HG03280 (cell line): ENCODE results near the gene NEU4.
"Not testable (repeated sequence)": the region's sequence is repeated elsewhere in the genome, so short reads cannot be mapped to it uniquely, and the experiment has no call there.

Source experiments
- ATAC-seq: cut with Tn5 transposase; IDR thresholded peaks from one replicate; pipeline ENCODE4 v1.9.1; 2021; ENCODE audit warnings: mild to moderate bottlenecking, moderate library complexity; ENCODE audit not compliant: unreplicated experiment

The NEU4 gene

DNA sequence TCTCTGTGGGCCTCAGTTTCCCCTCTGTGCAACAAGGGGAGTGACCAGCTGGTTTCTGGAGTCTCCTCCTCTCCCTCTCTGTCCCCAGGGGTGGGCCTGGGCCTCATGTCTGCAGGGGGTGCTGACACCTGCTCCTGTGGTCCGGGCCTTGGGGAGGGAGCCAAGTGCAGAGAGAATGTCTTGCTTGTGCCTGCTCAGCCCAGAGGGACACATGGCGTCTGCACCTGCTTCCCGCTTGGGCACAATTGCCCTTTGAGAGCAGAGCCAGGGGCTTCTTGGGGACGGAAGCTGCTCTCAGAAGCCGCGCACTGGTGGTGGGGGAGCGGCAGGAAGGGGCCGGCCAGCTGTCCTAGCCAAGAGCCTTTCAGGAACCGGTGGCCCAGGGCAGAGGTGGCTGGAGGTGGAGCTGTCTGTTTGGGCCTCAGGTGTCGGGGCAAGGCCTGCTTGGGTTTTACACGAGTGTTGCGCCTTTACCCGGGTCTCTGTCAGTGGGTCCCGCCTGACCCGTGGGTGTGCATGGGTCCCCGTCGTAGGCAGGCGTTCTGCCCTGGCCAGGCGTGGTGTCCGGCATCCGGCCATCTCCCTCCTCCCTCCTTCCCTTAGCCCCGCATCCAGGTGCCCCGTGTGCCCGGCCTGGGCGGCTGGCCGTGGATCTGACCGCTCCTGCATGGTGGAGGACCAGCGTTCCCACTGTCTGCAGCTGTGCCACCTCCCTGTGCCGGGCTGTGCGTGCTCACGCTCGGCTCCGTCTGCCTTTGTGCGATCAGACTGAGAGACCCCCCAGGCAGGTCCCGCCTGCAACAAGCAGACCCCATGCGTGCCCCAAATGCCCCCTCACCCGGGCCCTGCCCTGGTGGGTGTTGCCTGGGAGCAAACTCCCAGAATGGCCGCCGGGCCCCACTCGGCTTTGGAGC lies 4.0 kb downstream of the NEU4 start:
- no peak for ATAC-seq

DNA sequence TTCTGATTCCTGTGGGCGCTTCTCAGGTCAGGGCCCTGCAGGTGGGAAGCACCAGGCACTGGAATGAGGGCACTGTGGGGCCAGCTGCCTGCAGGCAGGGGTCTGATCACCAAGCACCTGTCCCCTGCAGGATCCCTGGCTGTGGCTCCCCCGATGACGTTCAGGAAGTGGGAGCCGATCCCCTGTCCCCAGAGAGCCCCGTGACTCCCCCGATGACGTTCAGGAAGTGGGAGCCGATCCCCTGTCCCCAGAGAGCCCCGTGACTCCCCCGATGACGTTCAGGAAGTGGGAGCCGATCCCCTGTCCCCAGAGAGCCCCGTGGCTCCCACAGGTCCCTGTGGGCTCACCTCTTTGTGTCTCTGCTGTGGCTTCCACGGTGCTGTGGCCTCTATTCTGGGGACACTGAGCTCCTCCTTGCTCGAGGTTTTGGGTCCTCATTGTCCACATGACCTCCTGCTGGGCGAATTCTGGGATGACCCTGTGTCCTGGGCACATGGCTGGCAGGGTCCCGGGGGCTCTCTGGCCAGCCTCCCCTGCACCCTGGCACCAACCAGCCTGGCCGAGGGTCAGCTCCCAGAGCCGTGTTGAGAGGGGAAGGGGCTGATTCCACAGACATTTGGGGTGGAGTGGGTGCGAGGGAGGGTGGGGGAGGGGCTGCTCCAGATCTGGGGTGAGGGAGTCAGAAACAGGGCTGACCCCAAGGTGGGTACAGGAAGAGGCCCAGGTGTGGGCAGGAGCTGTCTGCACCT lies 4.8 kb downstream of the NEU4 start:
- ATAC-seq: no peak

- ATAC-seq: no peak
Observed at GRCh38 chr2:241814393-241814642, 5.3 kb downstream of the NEU4 start.

DNA sequence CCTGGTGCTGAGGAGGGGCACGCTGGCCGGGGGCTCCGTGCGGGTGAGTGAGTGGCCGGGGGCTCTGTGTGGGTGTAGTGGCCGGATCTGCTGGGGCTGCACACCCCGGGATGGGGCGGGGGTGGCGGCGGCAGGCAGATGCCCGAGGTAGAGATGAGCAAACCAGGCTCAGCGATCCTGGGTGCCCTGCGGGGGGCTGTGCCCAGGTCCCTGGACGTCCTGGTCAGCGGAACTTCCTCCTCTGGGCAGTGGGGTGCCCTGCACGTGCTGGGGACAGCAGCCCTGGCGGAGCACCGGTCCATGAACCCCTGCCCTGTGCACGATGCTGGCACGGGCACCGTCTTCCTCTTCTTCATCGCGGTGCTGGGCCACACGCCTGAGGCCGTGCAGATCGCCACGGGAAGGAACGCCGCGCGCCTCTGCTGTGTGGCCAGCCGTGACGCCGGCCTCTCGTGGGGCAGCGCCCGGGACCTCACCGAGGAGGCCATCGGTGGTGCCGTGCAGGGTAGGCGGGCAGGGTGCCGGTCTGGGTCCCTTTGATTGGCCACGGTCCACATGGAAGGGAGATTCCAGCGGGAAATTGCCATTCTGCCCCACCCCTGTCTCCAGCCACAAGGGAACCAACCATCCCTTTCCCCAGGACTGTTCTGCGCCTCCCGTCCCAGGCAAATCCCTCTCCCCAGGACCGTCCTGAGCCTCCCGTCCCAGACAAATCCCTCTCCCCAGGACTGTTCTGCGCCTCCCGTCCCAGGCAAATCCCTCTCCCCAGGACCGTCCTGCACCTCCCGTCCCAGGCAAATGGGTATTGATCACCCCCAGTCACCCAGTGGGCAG lies 5.9 kb downstream of the NEU4 start:
- no peak for ATAC-seq

- ATAC-seq: no peak
Observed at GRCh38 chr2:241815477-241816430, 6.8 kb downstream of the NEU4 start.

- no peak for ATAC-seq
Observed at GRCh38 chr2:241816431-241817121, 7.6 kb downstream of the NEU4 start.

GRCh38 chr2:241817126-241817820 lies 8.3 kb downstream of the NEU4 start:
- no peak for ATAC-seq

DNA sequence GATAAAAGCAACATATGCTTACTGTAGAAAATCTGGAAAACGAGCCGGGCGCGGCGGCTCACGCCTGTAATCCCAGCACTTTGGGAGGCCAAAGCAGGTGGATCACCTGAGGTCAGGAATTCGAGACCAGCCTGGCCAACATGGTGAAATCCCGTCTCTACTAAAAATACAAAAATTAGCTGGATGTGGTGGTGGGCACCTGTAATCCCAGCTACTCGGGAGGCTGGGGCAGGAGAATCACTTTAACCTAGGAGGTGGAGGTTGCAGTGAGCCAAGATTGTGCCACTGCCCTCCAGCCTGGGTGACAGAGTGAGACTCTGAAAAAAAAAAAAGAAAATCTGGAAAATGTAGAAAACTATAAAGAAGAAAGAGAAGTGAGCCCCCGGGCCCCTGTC lies 8.8 kb downstream of the NEU4 start:
- ATAC-seq: not testable (repeated sequence)

GRCh38 chr2:241818229-241818942 lies 9.4 kb downstream of the NEU4 start:
- ATAC-seq: no peak

DNA sequence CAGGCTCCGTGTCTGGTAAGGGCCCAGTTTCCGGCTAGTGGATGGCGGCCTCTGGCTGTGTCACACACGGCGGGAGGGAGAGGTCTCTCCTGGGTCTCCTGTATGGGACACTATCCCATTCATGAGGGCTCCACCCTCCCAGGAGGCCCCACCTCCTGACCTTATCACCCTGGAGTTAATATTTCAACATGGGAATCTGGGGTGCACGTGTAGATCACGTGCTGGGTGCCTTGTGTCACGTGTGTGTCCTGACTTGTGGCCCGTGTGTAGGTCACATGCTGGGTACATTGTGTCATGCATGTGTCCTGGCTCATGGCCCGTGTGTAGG lies 9.9 kb downstream of the NEU4 start:
- no peak for ATAC-seq

DNA sequence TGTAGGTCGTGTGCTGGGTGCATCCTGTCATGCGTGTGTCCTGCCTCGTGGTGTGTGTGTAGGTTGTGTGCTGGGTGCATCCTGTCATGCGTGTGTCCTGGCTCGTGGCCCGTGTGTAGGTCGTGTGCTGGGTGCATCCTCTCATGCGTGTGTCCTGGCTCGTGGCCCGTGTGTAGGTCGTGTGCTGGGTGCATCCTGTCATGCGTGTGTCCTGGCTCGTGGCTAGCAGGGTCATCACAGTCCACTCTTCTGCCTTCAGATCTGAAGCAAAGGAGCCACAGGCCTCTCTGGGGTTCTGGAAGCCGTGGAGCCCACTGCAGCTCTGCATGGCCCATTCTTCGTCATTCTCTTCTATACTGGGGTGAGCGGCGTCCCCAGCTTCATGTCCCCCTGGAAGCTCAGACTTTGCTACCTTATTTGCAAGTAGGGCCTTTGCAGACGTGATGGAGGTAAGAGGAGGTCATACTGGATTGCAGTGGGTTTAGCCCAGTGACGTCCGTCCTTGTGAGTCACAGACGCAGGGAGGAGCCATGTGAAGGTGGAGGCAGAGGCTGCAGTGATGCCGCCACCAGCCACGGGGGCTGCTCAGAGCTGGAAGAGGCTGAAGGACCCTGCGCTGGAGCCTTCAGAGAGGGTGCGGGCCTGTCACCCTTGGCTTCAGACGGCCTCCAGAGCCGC lies 11.1 kb downstream of the NEU4 start:
- not testable (repeated sequence) for ATAC-seq

- no peak for ATAC-seq
Observed at GRCh38 chr2:241820625-241821384, 11.8 kb downstream of the NEU4 start.

DNA sequence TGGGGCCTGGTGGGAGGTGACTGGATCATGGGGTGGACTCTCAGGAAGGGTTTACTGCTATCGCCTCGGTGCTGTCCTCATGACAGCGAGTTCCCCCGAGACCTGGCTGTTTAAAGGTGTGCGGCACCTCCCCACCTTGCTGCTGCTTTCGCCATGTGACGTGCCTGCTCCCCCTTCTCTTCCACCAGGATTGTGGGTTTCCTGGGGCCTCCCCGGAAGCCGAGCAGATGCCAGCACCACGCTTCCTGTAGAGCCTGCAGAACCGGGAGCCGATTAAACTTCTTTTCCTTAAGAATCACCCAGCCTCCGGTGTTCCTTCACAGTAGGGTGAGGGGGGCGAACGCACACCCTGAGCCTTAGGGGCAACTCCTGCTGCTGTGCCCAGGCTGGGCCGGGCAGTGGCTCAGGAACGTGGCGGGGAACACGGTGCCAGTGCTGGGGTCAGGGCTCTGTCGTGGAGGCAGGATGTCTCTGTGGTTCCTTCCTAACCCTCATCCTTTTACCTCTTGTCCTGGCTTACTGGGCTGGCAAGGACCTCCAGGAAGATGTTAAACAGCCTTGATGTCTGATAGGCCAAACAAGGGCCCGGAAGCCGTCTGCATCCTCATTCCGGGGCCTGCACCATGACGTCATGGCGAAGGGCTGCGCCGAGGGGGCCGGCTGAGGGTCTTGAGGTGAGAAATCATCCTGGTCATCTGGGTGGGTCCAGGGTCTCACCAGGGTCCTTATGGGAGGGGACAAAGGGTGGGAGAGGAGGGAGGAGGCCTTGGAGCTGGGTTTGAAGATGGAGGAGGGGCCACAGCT lies 12.7 kb downstream of the NEU4 start:
- ATAC-seq: no peak

GRCh38 chr2:241822264-241822623 lies 13.3 kb downstream of the NEU4 start:
- ATAC-seq: no peak

- ATAC-seq: not testable (repeated sequence)
Observed at GRCh38 chr2:241823531-241824437, 14.8 kb downstream of the NEU4 start.

DNA sequence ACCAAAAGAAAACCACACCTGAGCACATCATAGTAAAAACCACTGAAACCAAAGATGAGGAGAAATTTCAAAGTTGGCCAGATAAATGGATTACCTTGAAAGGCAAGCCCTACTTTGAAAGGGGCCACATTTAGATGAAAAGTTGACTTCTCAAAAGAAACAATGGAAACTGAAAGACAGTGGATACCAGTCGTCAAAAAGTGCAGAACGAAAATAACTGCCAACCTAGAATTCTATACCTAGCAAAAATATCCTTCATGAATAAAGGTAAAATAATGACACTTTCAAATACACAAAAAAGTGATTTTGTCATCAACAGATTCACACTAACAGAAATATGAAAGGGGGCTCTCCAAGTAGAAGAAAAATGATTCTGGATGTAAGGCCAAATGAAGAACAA lies 18.4 kb downstream of the NEU4 start:
- ATAC-seq: no peak
